Measurements from ENCODE around the gene TIMM10B. TPM values are rescaled to one million over a fixed set of nuclear protein-coding genes. Genes with fewer than 3 reads are reported as not detected.

The TIMM10B gene
- total and polyA plus RNA-seq, 9 of the 15 experiments (the other 6 are each of a cell fraction or from before 2014, with no cell fraction given), result 43.2 to 163 (median 57.0) TPM

DNA sequence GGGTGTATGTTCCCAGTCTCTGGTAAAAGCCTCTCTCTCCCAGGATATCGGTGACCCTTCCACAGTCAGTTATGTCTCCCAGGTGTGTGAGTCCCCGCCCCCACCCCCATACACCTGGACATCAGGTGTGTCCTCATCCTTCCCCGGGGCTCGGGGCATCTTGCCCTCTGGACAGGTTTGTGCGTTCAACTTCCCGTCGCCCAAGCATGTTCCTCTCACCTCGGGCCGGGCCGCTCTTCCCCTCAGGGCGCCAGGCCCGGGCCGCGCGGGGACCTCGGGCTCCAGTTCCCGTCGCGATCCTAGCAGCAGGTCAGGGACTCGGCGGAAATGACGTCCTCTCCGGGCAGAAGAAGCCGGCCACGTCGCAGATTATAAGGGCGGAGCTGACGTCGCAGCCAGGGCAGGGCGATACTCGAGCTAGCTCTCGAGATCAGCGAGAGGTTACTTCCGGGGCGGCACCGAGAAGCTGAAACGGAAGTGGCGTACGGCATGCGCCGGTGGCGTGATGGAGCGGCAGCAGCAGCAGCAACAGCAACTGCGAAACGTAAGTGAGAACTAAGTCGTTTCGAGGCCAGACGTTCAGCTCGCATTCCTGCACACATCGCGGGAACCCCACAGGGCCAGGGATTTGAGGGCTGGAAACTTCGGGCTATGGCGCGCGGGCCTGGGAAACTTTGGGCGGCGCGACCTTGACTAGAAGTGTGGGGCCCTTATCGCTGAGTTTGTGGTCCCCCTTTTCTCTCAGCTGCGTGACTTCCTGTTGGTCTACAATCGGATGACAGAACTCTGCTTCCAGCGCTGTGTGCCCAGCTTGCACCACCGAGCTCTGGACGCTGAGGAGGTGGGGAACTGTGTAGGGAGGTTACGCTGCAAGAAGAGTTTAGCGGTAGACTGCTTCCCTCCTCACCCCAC, at the start of gene TIMM10B, which contains the start of gene ARFIP2 (continued):
- TF ChIP-seq MIER1 (IDR thresholded peaks at IDR 0.05; ENCODE audit: low read depth) (no peak), ZNF232 (CRISPR knock-in tag; IDR thresholded peaks at IDR 0.05) (no peak), MXI1 (IDR thresholded peaks at IDR 0.05; ENCODE audit: low read depth, low read length) (peak; percentile 45; the same call in 1 of the 2 replicates), NR3C1 (CRISPR knock-in tag; IDR thresholded peaks at IDR 0.05) (no peak), POLR3G (IDR thresholded peaks at IDR 0.05; ENCODE audit: extremely low read depth, insufficient read length, insufficient replicate concordance) (no peak), ZSCAN29 (IDR thresholded peaks at IDR 0.05) (0 out of 2 replicates have a peak, but pooled peaks have one; percentile 15), TAF9B (IDR thresholded peaks at IDR 0.05; ENCODE audit: partially characterized antibody) (peak; percentile 80), CREBBP (IDR thresholded peaks at IDR 0.05; ENCODE audit: low read depth, low read length) (no peak), RFX1 (IDR thresholded peaks at IDR 0.05) (no peak), SMAD4 (CRISPR knock-in tag; conservative IDR thresholded peaks at IDR 0.05) (no peak), NR2C1 (IDR thresholded peaks at IDR 0.05) (peak; percentile 87), NR2C1 (tag; IDR thresholded peaks at IDR 0.05) (peak; percentile 81), FOXA1 (IDR thresholded peaks at IDR 0.05; ENCODE audit: borderline replicate concordance) (no peak), ZNF146 (CRISPR knock-in tag; IDR thresholded peaks at IDR 0.05; ENCODE audit: unreplicated experiment) (no peak), PTRF (tag; IDR thresholded peaks at IDR 0.05) (no peak)
- TF ChIP-seq, protein P1, sequence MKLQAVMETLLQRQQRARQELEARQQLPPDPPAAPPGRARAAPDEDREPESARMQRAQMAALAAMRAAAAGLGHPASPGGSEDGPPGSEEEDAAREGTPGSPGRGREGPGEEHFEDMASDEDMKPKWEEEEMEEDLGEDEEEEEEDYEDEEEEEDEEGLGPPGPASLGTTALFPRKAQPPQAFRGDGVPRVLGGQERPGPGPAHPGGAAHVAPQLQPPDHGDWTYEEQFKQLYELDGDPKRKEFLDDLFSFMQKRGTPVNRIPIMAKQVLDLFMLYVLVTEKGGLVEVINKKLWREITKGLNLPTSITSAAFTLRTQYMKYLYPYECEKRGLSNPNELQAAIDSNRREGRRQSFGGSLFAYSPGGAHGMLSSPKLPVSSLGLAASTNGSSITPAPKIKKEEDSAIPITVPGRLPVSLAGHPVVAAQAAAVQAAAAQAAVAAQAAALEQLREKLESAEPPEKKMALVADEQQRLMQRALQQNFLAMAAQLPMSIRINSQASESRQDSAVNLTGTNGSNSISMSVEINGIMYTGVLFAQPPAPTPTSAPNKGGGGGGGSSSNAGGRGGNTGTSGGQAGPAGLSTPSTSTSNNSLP (IDR thresholded peaks at IDR 0.05; ENCODE audit: borderline replicate concordance, low read depth, low read length), result no peak
- TF ChIP-seq, protein P2, sequence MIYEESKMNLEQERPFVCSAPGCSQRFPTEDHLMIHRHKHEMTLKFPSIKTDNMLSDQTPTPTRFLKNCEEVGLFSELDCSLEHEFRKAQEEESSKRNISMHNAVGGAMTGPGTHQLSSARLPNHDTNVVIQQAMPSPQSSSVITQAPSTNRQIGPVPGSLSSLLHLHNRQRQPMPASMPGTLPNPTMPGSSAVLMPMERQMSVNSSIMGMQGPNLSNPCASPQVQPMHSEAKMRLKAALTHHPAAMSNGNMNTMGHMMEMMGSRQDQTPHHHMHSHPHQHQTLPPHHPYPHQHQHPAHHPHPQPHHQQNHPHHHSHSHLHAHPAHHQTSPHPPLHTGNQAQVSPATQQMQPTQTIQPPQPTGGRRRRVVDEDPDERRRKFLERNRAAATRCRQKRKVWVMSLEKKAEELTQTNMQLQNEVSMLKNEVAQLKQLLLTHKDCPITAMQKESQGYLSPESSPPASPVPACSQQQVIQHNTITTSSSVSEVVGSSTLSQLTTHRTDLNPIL (CRISPR knock-in tag; IDR thresholded peaks at IDR 0.05), result no peak
- TF ChIP-seq, protein P3, sequence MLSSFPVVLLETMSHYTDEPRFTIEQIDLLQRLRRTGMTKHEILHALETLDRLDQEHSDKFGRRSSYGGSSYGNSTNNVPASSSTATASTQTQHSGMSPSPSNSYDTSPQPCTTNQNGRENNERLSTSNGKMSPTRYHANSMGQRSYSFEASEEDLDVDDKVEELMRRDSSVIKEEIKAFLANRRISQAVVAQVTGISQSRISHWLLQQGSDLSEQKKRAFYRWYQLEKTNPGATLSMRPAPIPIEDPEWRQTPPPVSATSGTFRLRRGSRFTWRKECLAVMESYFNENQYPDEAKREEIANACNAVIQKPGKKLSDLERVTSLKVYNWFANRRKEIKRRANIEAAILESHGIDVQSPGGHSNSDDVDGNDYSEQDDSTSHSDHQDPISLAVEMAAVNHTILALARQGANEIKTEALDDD (IDR thresholded peaks at IDR 0.05), result no peak
- TF ChIP-seq, protein P4, sequence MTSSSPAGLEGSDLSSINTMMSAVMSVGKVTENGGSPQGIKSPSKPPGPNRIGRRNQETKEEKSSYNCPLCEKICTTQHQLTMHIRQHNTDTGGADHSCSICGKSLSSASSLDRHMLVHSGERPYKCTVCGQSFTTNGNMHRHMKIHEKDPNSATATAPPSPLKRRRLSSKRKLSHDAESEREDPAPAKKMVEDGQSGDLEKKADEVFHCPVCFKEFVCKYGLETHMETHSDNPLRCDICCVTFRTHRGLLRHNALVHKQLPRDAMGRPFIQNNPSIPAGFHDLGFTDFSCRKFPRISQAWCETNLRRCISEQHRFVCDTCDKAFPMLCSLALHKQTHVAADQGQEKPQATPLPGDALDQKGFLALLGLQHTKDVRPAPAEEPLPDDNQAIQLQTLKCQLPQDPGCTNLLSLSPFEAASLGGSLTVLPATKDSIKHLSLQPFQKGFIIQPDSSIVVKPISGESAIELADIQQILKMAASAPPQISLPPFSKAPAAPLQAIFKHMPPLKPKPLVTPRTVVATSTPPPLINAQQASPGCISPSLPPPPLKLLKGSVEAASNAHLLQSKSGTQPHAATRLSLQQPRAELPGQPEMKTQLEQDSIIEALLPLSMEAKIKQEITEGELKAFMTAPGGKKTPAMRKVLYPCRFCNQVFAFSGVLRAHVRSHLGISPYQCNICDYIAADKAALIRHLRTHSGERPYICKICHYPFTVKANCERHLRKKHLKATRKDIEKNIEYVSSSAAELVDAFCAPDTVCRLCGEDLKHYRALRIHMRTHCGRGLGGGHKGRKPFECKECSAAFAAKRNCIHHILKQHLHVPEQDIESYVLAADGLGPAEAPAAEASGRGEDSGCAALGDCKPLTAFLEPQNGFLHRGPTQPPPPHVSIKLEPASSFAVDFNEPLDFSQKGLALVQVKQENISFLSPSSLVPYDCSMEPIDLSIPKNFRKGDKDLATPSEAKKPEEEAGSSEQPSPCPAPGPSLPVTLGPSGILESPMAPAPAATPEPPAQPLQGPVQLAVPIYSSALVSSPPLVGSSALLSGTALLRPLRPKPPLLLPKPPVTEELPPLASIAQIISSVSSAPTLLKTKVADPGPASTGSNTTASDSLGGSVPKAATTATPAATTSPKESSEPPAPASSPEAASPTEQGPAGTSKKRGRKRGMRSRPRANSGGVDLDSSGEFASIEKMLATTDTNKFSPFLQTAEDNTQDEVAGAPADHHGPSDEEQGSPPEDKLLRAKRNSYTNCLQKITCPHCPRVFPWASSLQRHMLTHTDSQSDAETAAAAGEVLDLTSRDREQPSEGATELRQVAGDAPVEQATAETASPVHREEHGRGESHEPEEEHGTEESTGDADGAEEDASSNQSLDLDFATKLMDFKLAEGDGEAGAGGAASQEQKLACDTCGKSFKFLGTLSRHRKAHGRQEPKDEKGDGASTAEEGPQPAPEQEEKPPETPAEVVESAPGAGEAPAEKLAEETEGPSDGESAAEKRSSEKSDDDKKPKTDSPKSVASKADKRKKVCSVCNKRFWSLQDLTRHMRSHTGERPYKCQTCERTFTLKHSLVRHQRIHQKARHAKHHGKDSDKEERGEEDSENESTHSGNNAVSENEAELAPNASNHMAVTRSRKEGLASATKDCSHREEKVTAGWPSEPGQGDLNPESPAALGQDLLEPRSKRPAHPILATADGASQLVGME (CRISPR knock-in tag; IDR thresholded peaks at IDR 0.05), result no peak
